A673 (cell line): Measurements from ENCODE around the gene ZNF592. TPM values are rescaled to one million over a fixed set of nuclear protein-coding genes. Genes with fewer than 3 reads are reported as not detected.

Experiments used
- BruUV-seq: library from RNA; stranded (reverse); fragments of 400-500 nt; replicated peaks from 2 replicates; lab custom pipeline; 2021; lab: Mats Ljungman, UMichigan
- CTCF ChIA-PET: fragments of 300-600 bp; sonication (Branson Sonifier 250); formaldehyde crosslinking; loops from one replicate; lab custom pipeline; 2022; ENCODE audit warnings: antibody characterized with exemption; lab: Charles Lee
- POLR2A ChIA-PET: fragments of 300-600 bp; sonication (Branson Sonifier 250); formaldehyde crosslinking; loops from one replicate; lab custom pipeline; 2022; ENCODE audit warnings: antibody characterized with exemption; ENCODE audit not compliant: low non-redundant PET; lab: Charles Lee
- DNase-seq: peaks from one replicate; pipeline ENCODE4 v3.0.0-alpha.2; 2015; ENCODE audit warnings: low spot score
- H3K27ac ChIP-seq: fragments of 200-600 bp; sonication (generic); 2 replicates; pipeline ENCODE4 v1.5.1; 2016; ENCODE audit warnings: mixed run types, low read depth, mild to moderate bottlenecking, mixed read lengths, antibody characterized with exemption, low read length; ENCODE audit not compliant: poor library complexity, severe bottlenecking
- H3K27me3 ChIP-seq: fragments of 200-600 bp; sonication (generic); replicated peaks from 2 replicates; pipeline ENCODE4 v1.6.1; 2017; ENCODE audit warnings: mixed run types, low read depth, mild to moderate bottlenecking, mixed read lengths, antibody characterized with exemption, low read length; ENCODE audit not compliant: insufficient read depth, poor library complexity
- H3K36me3 ChIP-seq: fragments of 200-600 bp; sonication (generic); 2 replicates; pipeline ENCODE4 v1.6.1; 2016; ENCODE audit warnings: mixed run types, mild to moderate bottlenecking, mixed read lengths, antibody characterized with exemption, low read length; ENCODE audit not compliant: insufficient read depth, poor library complexity, severe bottlenecking
- H3K4me1 ChIP-seq: fragments of 200-600 bp; sonication (generic); 2 replicates; pipeline ENCODE4 v1.6.1; 2017; ENCODE audit warnings: mixed run types, mild to moderate bottlenecking, mixed read lengths, antibody characterized with exemption, low read length; ENCODE audit not compliant: insufficient read depth, poor library complexity, severe bottlenecking
- H3K4me3 ChIP-seq: fragments of 200-600 bp; sonication (generic); 2 replicates; pipeline ENCODE4 v1.5.1; 2016; ENCODE audit warnings: low read depth, mixed run types, mild to moderate bottlenecking, mixed read lengths, low read length; ENCODE audit not compliant: poor library complexity, severe bottlenecking
- H3K9me3 ChIP-seq: fragments of 200-600 bp; sonication (generic); 2 replicates; pipeline ENCODE4 v1.6.1; 2016; ENCODE audit warnings: mixed run types, low read depth, mild to moderate bottlenecking, mixed read lengths, antibody characterized with exemption, low read length; ENCODE audit not compliant: poor library complexity, severe bottlenecking
- CTCF ChIP-seq: fragments of 300-800, 200-600 bp; sonication (generic); conservative IDR thresholded peaks from 2 replicates; pipeline ENCODE4 v1.5.1; 2017; ENCODE audit warnings: low read depth, mild to moderate bottlenecking, antibody characterized with exemption, low read length, moderate library complexity, mixed read lengths
- EZH2 ChIP-seq: fragments of 200-600 bp; sonication (generic); IDR thresholded peaks from 2 replicates; pipeline ENCODE4 v1.6.1; 2017; ENCODE audit warnings: borderline replicate concordance, low read depth, mild to moderate bottlenecking, mixed read lengths, antibody characterized with exemption, low read length; ENCODE audit not compliant: poor library complexity, severe bottlenecking
- intact Hi-C: fragments of 100-400 bp; cut with micrococcal nuclease; formaldehyde crosslinking; loops from one replicate; pipeline ENCODE4 v1.10.0; 2022; ENCODE audit not compliant: unreplicated experiment
- total RNA-seq: library from RNA; stranded (reverse); gene quantifications from 2 replicates; pipeline ENCODE4 v1.2.3, GENCODE V29; 2021

The ZNF592 gene
- total RNA-seq, 1 experiment from 2014 or later, result 37.2 TPM

- intact Hi-C loops, result no loop called here
- Histone ChIP-seq H3K9me3 (no peaks in the 10 kb centered on the region), H3K27ac (no peak overlapping the region), H3K4me1 (no peaks in the 10 kb centered on the region), H3K4me3 (no peak overlapping the region), H3K36me3 (no peaks in the 10 kb centered on the region), H3K27me3 (no peaks in the 10 kb centered on the region)
- DNase-seq, result no peak
- ChIA-PET CTCF (no interaction called here), POLR2A (no interaction called here)
- TF ChIP-seq EZH2, result no peak
- no peak for TF ChIP-seq CTCF
- no TSS peak for BruUV-seq
These were observed 27.0 kb upstream of the ZNF592 start for GRCh38 chr15:84721371-84721770.

- no peak for TF ChIP-seq CTCF
- no peak for TF ChIP-seq EZH2
- Histone ChIP-seq H3K4me1 (no peaks in the 10 kb centered on the region), H3K27ac (no peak overlapping the region), H3K4me3 (no peak overlapping the region), H3K9me3 (no peaks in the 10 kb centered on the region), H3K36me3 (no peaks in the 10 kb centered on the region), H3K27me3 (no peaks in the 10 kb centered on the region)
- intact Hi-C loops, result no loop called here
- ChIA-PET POLR2A (no interaction called here), CTCF (no interaction called here)
- no peak for DNase-seq
- BruUV-seq, result no TSS peak
These were observed 25.8 kb upstream of the ZNF592 start for GRCh38 chr15:84722628-84723027.

GRCh38 chr15:84725001-84725491 lies 23.3 kb upstream of the ZNF592 start:
- POLR2A ChIA-PET, result no interaction called here
- CTCF ChIA-PET, result no interaction called here
- intact Hi-C loops, result no loop called here

More at GRCh38 chr15:84725001-84725491, 23.3 kb upstream of the ZNF592 start:
- Histone ChIP-seq H3K4me3 (no peak overlapping the region), H3K36me3 (no peaks in the 10 kb centered on the region), H3K9me3 (no peaks in the 10 kb centered on the region), H3K4me1 (no peaks in the 10 kb centered on the region), H3K27ac (no peak overlapping the region), H3K27me3 (no peaks in the 10 kb centered on the region)
- TF ChIP-seq EZH2 (no peak), CTCF (no peak)
- BruUV-seq, result no TSS peak
- no peak for DNase-seq
